HepG2 (cell line): ENCODE data around the gene NEDD8. TPM values are rescaled to one million over a fixed set of nuclear protein-coding genes. Genes with fewer than 3 reads are reported as not detected.

Source experiments
- BORCS8-MEF2B ChIP-seq: sonication (generic); formaldehyde crosslinking; IDR thresholded peaks from 2 replicates; pipeline ENCODE4 v1.8.0; 2022; ENCODE audit warnings: mild to moderate bottlenecking, missing genetic modification reagents
- EHMT2 ChIP-seq: fragments of 200-600 bp; sonication (generic); IDR thresholded peaks from 2 replicates; pipeline ENCODE4 v1.7.0; 2017; ENCODE audit warnings: antibody characterized with exemption, low read depth, low read length, borderline replicate concordance
- GTF2F1 ChIP-seq: fragments of 150-350 bp; IDR thresholded peaks from 2 replicates; pipeline ENCODE4 v1.6.1; 2014; ENCODE audit warnings: low read length
- HDAC6 ChIP-seq: fragments of 200-600 bp; sonication (generic); IDR thresholded peaks from 2 replicates; pipeline ENCODE4 v1.7.0; 2017; ENCODE audit warnings: mild to moderate bottlenecking, antibody characterized with exemption, low read length, low read depth
- HOXA7 ChIP-seq: sonication (generic); formaldehyde crosslinking; IDR thresholded peaks from 2 replicates; pipeline ENCODE4 v1.8.1; 2022; ENCODE audit warnings: mild to moderate bottlenecking, missing genetic modification reagents, moderate library complexity
- MNT ChIP-seq: fragments of 450-650 bp; IDR thresholded peaks from 2 replicates; pipeline ENCODE4 v1.6.1; 2016
- PAXIP1 ChIP-seq: sonication (generic); formaldehyde crosslinking; conservative IDR thresholded peaks from 2 replicates; pipeline ENCODE4 v1.4.0; 2020; ENCODE audit warnings: mild to moderate bottlenecking, missing genetic modification reagents, moderate library complexity
- REL ChIP-seq: sonication (generic); formaldehyde crosslinking; conservative IDR thresholded peaks from 2 replicates; pipeline ENCODE4 v1.8.0; 2022; ENCODE audit warnings: mild to moderate bottlenecking, missing genetic modification reagents, moderate library complexity
- SIN3A ChIP-seq: IDR thresholded peaks from 2 replicates; pipeline ENCODE4 v1.6.1; 2011; ENCODE audit warnings: low read depth, mild to moderate bottlenecking, control low read depth, low read length, borderline replicate concordance
- SIX4 ChIP-seq: sonication (generic); formaldehyde crosslinking; IDR thresholded peaks from 2 replicates; pipeline ENCODE4 v1.4.0; 2020; ENCODE audit warnings: missing genetic modification reagents
- TCF12 ChIP-seq, 2 experiments: fragments of 450-650 bp in 1 of 2; sonication (generic) in 1 of 2; formaldehyde crosslinking in 1 of 2; IDR thresholded peaks; 2 replicates each; pipeline versions ENCODE4 v1.6.1 to v1.8.0; 2017 to 2022; ENCODE audit warnings: antibody characterized with exemption in 1 of 2, mild to moderate bottlenecking in 1 of 2, missing genetic modification reagents in 1 of 2, moderate library complexity in 1 of 2
- TFE3 ChIP-seq: IDR thresholded peaks from 2 replicates; pipeline ENCODE4 v1.6.1; 2016
- TOE1 ChIP-seq: sonication (generic); formaldehyde crosslinking; IDR thresholded peaks from 2 replicates; pipeline ENCODE4 v1.4.0; 2020; ENCODE audit warnings: mild to moderate bottlenecking, missing genetic modification reagents
- ZBTB39 ChIP-seq: sonication (generic); formaldehyde crosslinking; IDR thresholded peaks from 2 replicates; pipeline ENCODE4 v1.5.0; 2020; ENCODE audit warnings: missing genetic modification reagents
- ZNF292 ChIP-seq: sonication (generic); formaldehyde crosslinking; IDR thresholded peaks from 2 replicates; pipeline ENCODE4 v1.8.1; 2022; ENCODE audit warnings: mild to moderate bottlenecking, low read depth, missing genetic modification reagents, borderline replicate concordance
- ZNF513 ChIP-seq: sonication (generic); formaldehyde crosslinking; conservative IDR thresholded peaks from 2 replicates; pipeline ENCODE4 v1.5.0; 2020; ENCODE audit warnings: missing genetic modification reagents
- ZNF788 ChIP-seq: sonication (generic); formaldehyde crosslinking; IDR thresholded peaks from 2 replicates; pipeline ENCODE4 v1.5.0; 2020; ENCODE audit warnings: mild to moderate bottlenecking, missing genetic modification reagents, borderline replicate concordance
- polyA plus RNA-seq, 8 experiments: library from polyadenylated mRNA; depleted of rRNA in 3 of 8; stranded (reverse) in 7 of 8; unstranded in 1 of 8; fragments of >200 nt; fragmentation: Illumina TruSeq in 4 of 8; extraction: Trizol in 4 of 8; gene quantifications; 2 replicates each; pipeline versions ENCODE4 v1.2.1 to v1.2.3, GENCODE V29; 2011 to 2016; ENCODE audit warnings: low read depth in 4 of 8, missing spikeins in 1 of 8, mixed read lengths in 1 of 8; ENCODE audit not compliant: insufficient read depth in 1 of 8
- total RNA-seq, 5 experiments: library from RNA; depleted of rRNA; stranded (reverse); fragments of >200 nt; fragmentation: Illumina TruSeq; extraction: Trizol; gene quantifications; 2 replicates each; pipeline ENCODE4 v1.2.3, GENCODE V29; 2016; ENCODE audit warnings: low read depth in 1 of 5

The NEDD8 gene
- total and polyA plus RNA-seq, 2 of the 13 experiments (the other 11 are each of a cell fraction or from before 2014, with no cell fraction given), result 535 to 713 TPM

GRCh38 chr14:24212924-24213865 is 19.0 kb downstream of the NEDD8 start, which contains the start of gene CHMP4A (continued):
- TF ChIP-seq MNT (peak; percentile 91), REL (CRISPR knock-in tag) (peak; percentile 78; the same call in 1 of the 2 replicates), HDAC6 (0 out of 2 replicates have a peak, but pooled peaks have one; percentile 11), ZBTB39 (CRISPR knock-in tag) (peak; percentile 72; the same call in 1 of the 2 replicates), ZNF513 (CRISPR knock-in tag) (peak; percentile 86; the same call in 1 of the 2 replicates), TCF12 (IDR thresholded peaks at IDR 0.05) (no peak), TCF12 (CRISPR knock-in tag; IDR thresholded peaks at IDR 0.05) (peak; percentile 72; the same call in 1 of the 2 replicates), SIN3A (peak; percentile 98), GTF2F1 (peak; percentile 98), HOXA7 (no peak), ZNF788 (CRISPR knock-in tag) (peak; percentile 99), TFE3 (CRISPR knock-in tag) (peak; percentile 99), TOE1 (CRISPR knock-in tag) (peak; percentile 78; the same call in 1 of the 2 replicates), EHMT2 (no peak), BORCS8-MEF2B (peak; percentile 95), ZNF292 (CRISPR knock-in tag) (0 out of 2 replicates have a peak, but pooled peaks have one; percentile 57), PAXIP1 (peak; percentile 60), SIX4 (CRISPR knock-in tag) (peak; percentile 79)
